Astrocyte (in vitro differentiated cells and primary cell): ENCODE results near the gene PCGF5. TPM values are rescaled to one million over a fixed set of nuclear protein-coding genes. Genes with fewer than 3 reads are reported as not detected.

ENCODE experiments used
- DNase-seq: peaks from one replicate; pipeline ENCODE4 v3.0.0-alpha.2; 2010; ENCODE audit warnings: low read depth
- FAIRE-seq: peaks from 2 replicates; lab custom pipeline; 2011; peaks lifted over from hg19 to GRCh38; lab: Jason Lieb, UNC
- H2AFZ ChIP-seq: 2 replicates; pipeline ENCODE4 v1.6.0; 2012; ENCODE audit warnings: low read depth, low read length, inconsistent platforms
- H3K27ac ChIP-seq: 2 replicates; pipeline ENCODE4 v1.5.1; 2011; ENCODE audit warnings: low read depth, low read length, inconsistent platforms
- H3K27me3 ChIP-seq: 2 replicates; pipeline ENCODE4 v1.6.0; 2011; ENCODE audit warnings: low read length, inconsistent platforms; ENCODE audit not compliant: insufficient read depth
- H3K36me3 ChIP-seq: 2 replicates; pipeline ENCODE4 v1.5.1; 2011; ENCODE audit warnings: low read length, inconsistent platforms; ENCODE audit not compliant: insufficient read depth
- H3K4me1 ChIP-seq: 2 replicates; pipeline ENCODE4 v1.5.1; 2011; ENCODE audit warnings: low read length, inconsistent platforms; ENCODE audit not compliant: insufficient read depth
- H3K4me2 ChIP-seq: 2 replicates; pipeline ENCODE4 v1.6.0; 2012; ENCODE audit warnings: low read length, inconsistent platforms
- H3K4me3 ChIP-seq: 2 replicates; pipeline ENCODE4 v1.5.1; 2011; ENCODE audit warnings: low read depth, mild to moderate bottlenecking, low read length, inconsistent platforms; ENCODE audit not compliant: insufficient read depth
- H3K79me2 ChIP-seq: 2 replicates; pipeline ENCODE4 v1.6.0; 2012; ENCODE audit warnings: mild to moderate bottlenecking, low read length, inconsistent platforms; ENCODE audit not compliant: insufficient read depth
- H3K9ac ChIP-seq: 2 replicates; pipeline ENCODE4 v1.6.0; 2012; ENCODE audit warnings: mild to moderate bottlenecking, low read length, inconsistent platforms
- H3K9me3 ChIP-seq: 2 replicates; pipeline ENCODE4 v1.5.1; 2012; ENCODE audit warnings: low read depth, mild to moderate bottlenecking, low read length, inconsistent platforms; ENCODE audit not compliant: insufficient read depth
- H4K20me1 ChIP-seq: 2 replicates; pipeline ENCODE4 v1.6.0; 2012; ENCODE audit warnings: low read length, inconsistent platforms; ENCODE audit not compliant: insufficient read depth
- H3K27ac Mint-ChIP-seq: one replicate; pipeline ENCODE4 v1.8.0; 2021; ENCODE audit warnings: mild to moderate bottlenecking, mixed read lengths; ENCODE audit not compliant: unreplicated experiment
- H3K27me3 Mint-ChIP-seq: one replicate; pipeline ENCODE4 v1.8.0; 2021; ENCODE audit warnings: low read depth, mixed read lengths; ENCODE audit not compliant: unreplicated experiment
- H3K36me3 Mint-ChIP-seq: one replicate; pipeline ENCODE4 v1.8.0; 2021; ENCODE audit warnings: low read depth, mixed read lengths; ENCODE audit not compliant: unreplicated experiment
- H3K4me1 Mint-ChIP-seq: one replicate; pipeline ENCODE4 v1.8.0; 2021; ENCODE audit warnings: low read depth, mixed read lengths; ENCODE audit not compliant: unreplicated experiment
- H3K4me3 Mint-ChIP-seq: one replicate; pipeline ENCODE4 v1.8.0; 2021; ENCODE audit warnings: mild to moderate bottlenecking, moderate library complexity, mixed read lengths; ENCODE audit not compliant: unreplicated experiment
- H3K9me3 Mint-ChIP-seq: one replicate; pipeline ENCODE4 v1.8.0; 2021; ENCODE audit warnings: mild to moderate bottlenecking, mixed read lengths; ENCODE audit not compliant: unreplicated experiment
- EZH2 ChIP-seq: IDR thresholded peaks from 2 replicates; pipeline ENCODE4 v1.6.1; 2012; ENCODE audit warnings: mild to moderate bottlenecking, low read length, inconsistent platforms; ENCODE audit not compliant: insufficient read depth
- total RNA-seq: library from RNA; stranded (reverse); gene quantifications from 2 replicates; pipeline ENCODE4 v1.2.1, GENCODE V29; 2021
- TF ChIP-seq, protein P1 (sequence below): IDR thresholded peaks from 2 replicates; pipeline ENCODE4 v1.5.1; 2011; ENCODE audit warnings: low read depth, mild to moderate bottlenecking, inconsistent platforms, low read length, moderate library complexity; ENCODE audit not compliant: insufficient read depth

PCGF5 gene
- total RNA-seq, 1 donor from 2014 or later = 31.5 TPM

DNA sequence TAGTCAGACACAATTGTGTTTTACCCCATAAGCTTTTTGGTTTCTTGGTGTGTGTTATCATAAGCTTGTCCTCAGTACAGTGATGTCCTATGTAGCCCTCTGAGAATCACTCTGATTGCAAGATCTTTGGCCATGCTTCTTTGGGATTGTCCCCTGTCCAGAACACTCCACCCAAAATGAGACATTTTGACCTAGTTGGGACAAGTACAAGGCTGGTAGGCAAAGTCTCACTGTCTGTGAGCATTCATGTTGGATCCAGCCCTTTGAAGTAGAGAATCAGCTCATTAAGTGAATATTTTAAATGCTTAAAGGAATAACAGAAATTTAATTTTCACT lies 28.9 kb upstream of the PCGF5 start:
- H3K4me1 ChIP-seq = peaks cover 14% of the 10 kb centered on the region
- H3K79me2 ChIP-seq = peaks cover 10% of the 10 kb centered on the region
- FAIRE-seq (no peak), DNase-seq (no peak)
- no peak overlapping the region for H3K27ac Mint-ChIP-seq
- peaks cover 2% of the 10 kb centered on the region for H3K36me3 Mint-ChIP-seq
- H3K4me3 ChIP-seq = no peak overlapping the region
- H4K20me1 ChIP-seq = no peaks in the 10 kb centered on the region
- no peak overlapping the region for H2AFZ ChIP-seq
- no peaks in the 10 kb centered on the region for H3K27me3 ChIP-seq
- H3K4me3 Mint-ChIP-seq = no peak overlapping the region
- H3K4me2 ChIP-seq = no peak overlapping the region
- no peaks in the 10 kb centered on the region for H3K27me3 Mint-ChIP-seq
- H3K9ac ChIP-seq = no peak overlapping the region
- no peak for TF ChIP-seq EZH2
- TF ChIP-seq, protein P1, sequence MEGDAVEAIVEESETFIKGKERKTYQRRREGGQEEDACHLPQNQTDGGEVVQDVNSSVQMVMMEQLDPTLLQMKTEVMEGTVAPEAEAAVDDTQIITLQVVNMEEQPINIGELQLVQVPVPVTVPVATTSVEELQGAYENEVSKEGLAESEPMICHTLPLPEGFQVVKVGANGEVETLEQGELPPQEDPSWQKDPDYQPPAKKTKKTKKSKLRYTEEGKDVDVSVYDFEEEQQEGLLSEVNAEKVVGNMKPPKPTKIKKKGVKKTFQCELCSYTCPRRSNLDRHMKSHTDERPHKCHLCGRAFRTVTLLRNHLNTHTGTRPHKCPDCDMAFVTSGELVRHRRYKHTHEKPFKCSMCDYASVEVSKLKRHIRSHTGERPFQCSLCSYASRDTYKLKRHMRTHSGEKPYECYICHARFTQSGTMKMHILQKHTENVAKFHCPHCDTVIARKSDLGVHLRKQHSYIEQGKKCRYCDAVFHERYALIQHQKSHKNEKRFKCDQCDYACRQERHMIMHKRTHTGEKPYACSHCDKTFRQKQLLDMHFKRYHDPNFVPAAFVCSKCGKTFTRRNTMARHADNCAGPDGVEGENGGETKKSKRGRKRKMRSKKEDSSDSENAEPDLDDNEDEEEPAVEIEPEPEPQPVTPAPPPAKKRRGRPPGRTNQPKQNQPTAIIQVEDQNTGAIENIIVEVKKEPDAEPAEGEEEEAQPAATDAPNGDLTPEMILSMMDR = no peak
- no peaks in the 10 kb centered on the region for H3K9me3 Mint-ChIP-seq
- H3K9me3 ChIP-seq = no peaks in the 10 kb centered on the region
- H3K4me1 Mint-ChIP-seq = peaks cover 32% of the 10 kb centered on the region
- no peaks in the 10 kb centered on the region for H3K36me3 ChIP-seq
- no peak overlapping the region for H3K27ac ChIP-seq

DNA sequence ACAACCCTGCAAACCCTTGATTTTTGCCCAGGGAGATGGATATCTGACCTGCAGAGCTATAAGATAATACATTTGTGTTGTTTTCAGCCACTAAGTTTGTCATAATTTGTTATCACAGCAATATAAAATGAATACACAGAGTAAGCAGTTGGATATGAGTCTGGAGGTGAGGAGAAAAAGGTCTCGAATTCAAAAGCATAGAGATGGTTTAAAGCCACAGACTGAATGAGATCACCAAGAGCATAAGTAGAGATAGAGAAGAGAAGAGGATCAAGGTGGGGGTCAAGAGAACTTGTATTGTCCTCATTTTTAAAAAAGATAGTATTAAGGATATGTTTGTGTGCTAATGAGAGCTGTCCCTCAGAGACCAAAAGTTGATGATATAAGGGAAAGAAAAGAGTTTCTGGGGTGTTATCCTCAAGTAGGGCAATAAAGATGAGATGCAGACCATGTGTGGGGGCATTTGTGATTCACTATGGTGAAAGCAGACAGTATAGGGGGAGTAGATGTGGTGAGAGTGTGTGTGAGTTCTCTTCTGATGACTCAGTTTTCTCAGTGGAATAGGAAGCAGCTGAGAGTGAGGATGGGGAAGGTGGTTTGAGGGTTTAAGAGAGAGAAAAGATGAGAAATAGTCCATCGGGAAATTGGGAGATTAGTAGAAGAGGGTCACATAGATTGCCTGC lies 25.8 kb upstream of the PCGF5 start:
- TF ChIP-seq, protein P1 = no peak
- no peak for TF ChIP-seq EZH2
- no peak overlapping the region for H2AFZ ChIP-seq
- H3K27ac Mint-ChIP-seq = peak overlapping the region; percentile 37
- H3K4me1 ChIP-seq = peaks cover 14% of the 10 kb centered on the region
- no peak overlapping the region for H3K27ac ChIP-seq
- no peaks in the 10 kb centered on the region for H3K36me3 ChIP-seq
- no peaks in the 10 kb centered on the region for H3K9me3 Mint-ChIP-seq
- no peak overlapping the region for H3K4me3 ChIP-seq
- H3K9ac ChIP-seq = no peak overlapping the region
- no peaks in the 10 kb centered on the region for H3K27me3 ChIP-seq
- no peak overlapping the region for H3K4me3 Mint-ChIP-seq
- no peaks in the 10 kb centered on the region for H3K36me3 Mint-ChIP-seq
- H3K4me2 ChIP-seq = peak overlapping the region; percentile 20
- peak; percentile 92 for FAIRE-seq
- H4K20me1 ChIP-seq = no peaks in the 10 kb centered on the region
- H3K79me2 ChIP-seq = no peaks in the 10 kb centered on the region
- H3K9me3 ChIP-seq = no peaks in the 10 kb centered on the region
- peak; percentile 66 for DNase-seq
- peaks cover 40% of the 10 kb centered on the region for H3K4me1 Mint-ChIP-seq
- no peaks in the 10 kb centered on the region for H3K27me3 Mint-ChIP-seq

DNA sequence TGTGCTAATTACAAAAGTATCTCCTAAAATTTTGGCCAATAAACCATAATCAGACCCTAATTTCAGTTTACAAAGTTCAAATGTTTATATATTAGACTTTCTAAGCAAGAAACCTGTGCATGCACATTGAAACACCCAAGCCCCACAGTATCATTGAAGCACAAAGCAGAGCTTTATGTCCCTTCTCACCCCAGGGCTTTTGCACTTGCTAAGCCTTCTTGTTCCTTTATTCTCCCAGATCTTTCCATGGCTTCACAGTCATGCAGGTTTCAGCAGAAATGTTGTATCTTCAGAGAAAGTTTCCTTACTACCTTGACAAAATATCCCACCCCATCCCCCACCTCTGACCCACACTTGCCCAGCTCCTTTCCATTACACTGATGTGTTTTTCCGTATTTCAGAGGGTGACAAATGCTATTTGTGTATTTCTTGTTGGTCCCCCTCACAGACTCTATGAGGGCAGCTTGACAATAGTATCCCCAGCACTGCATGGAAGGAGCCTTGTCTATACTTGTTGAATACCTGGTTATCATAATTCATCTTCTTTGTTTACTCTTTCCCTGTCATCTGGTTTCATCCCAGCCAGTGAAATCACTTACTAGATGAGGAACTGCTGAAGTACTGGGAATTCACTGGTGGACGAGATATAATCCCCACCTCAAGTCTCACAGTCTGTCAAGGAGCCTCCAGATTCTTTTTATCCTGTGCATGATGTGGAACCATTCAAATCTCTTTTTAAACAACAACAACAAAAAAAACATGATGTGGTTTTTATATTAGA lies 24.0 kb upstream of the PCGF5 start:
- Mint-ChIP-seq H3K27ac (no peak overlapping the region), H3K36me3 (no peaks in the 10 kb centered on the region), H3K4me3 (no peak overlapping the region), H3K4me1 (peaks cover 38% of the 10 kb centered on the region), H3K27me3 (no peaks in the 10 kb centered on the region), H3K9me3 (peaks cover 1% of the 10 kb centered on the region)
- Histone ChIP-seq H3K36me3 (no peaks in the 10 kb centered on the region), H3K27me3 (no peaks in the 10 kb centered on the region), H4K20me1 (no peaks in the 10 kb centered on the region), H2AFZ (no peak overlapping the region), H3K27ac (no peak overlapping the region), H3K79me2 (no peaks in the 10 kb centered on the region), H3K4me3 (no peak overlapping the region), H3K9me3 (no peaks in the 10 kb centered on the region), H3K4me2 (peak overlapping the region; percentile 75), H3K9ac (peak overlapping the region; percentile 29), H3K4me1 (peaks cover 9% of the 10 kb centered on the region)
- FAIRE-seq = no peak
- no peak for DNase-seq
- TF ChIP-seq, protein P1 = no peak
- TF ChIP-seq EZH2 = no peak
